HepG2 (cell line): ENCODE measurements around the gene LDAH. TPM values are rescaled to one million over a fixed set of nuclear protein-coding genes. Genes with fewer than 3 reads are reported as not detected.

ENCODE experiments used
- GABPA ChIP-seq, 2 experiments: IDR thresholded peaks; 2 replicates each; pipeline ENCODE4 v1.6.1; 2011 to 2016; ENCODE audit warnings: low read depth in 2 of 2, low read length in 1 of 2, missing biosample characterization in 1 of 2, missing genetic modification characterization in 1 of 2
- IRX3 ChIP-seq: sonication (generic); formaldehyde crosslinking; IDR thresholded peaks from 2 replicates; pipeline ENCODE4 v1.8.1; 2023; ENCODE audit warnings: mild to moderate bottlenecking, low read depth, missing genetic modification reagents, borderline replicate concordance
- ISL2 ChIP-seq: sonication (generic); formaldehyde crosslinking; IDR thresholded peaks from 2 replicates; pipeline ENCODE4 v1.5.0; 2020; ENCODE audit warnings: missing genetic modification reagents
- NRL ChIP-seq: sonication (generic); formaldehyde crosslinking; IDR thresholded peaks from 2 replicates; pipeline ENCODE4 v1.5.0; 2020; ENCODE audit warnings: missing genetic modification reagents, mild to moderate bottlenecking, moderate library complexity, borderline replicate concordance
- PHF5A ChIP-seq: IDR thresholded peaks from one replicate; pipeline ENCODE4 v1.6.1; 2018; ENCODE audit warnings: low read depth, missing genetic modification reagents; ENCODE audit not compliant: unreplicated experiment
- POGK ChIP-seq: sonication (generic); formaldehyde crosslinking; conservative IDR thresholded peaks from 2 replicates; pipeline ENCODE4 v1.8.0; 2022; ENCODE audit warnings: mild to moderate bottlenecking, moderate library complexity, missing genetic modification reagents
- RBAK ChIP-seq: sonication (generic); formaldehyde crosslinking; IDR thresholded peaks from 2 replicates; pipeline ENCODE4 v1.5.1; 2020; ENCODE audit warnings: mild to moderate bottlenecking, missing genetic modification reagents
- SMC3 ChIP-seq: IDR thresholded peaks from 2 replicates; pipeline ENCODE4 v1.6.1; 2011; ENCODE audit warnings: low read length, improper control_type of control experiment
- SNAPC4 ChIP-seq: sonication (generic); formaldehyde crosslinking; IDR thresholded peaks from 2 replicates; pipeline ENCODE4 v1.4.0; 2020; ENCODE audit warnings: mild to moderate bottlenecking, missing genetic modification reagents
- TCF7L2 ChIP-seq: IDR thresholded peaks from 2 replicates; pipeline ENCODE4 v1.6.1; 2011; ENCODE audit warnings: mild to moderate bottlenecking, low read depth, low read length, moderate library complexity
- ZBTB3 ChIP-seq: sonication (generic); formaldehyde crosslinking; IDR thresholded peaks from 2 replicates; pipeline ENCODE4 v1.4.0; 2020; ENCODE audit warnings: low read depth, mild to moderate bottlenecking, moderate library complexity, missing genetic modification reagents, borderline replicate concordance
- ZBTB49 ChIP-seq: sonication (generic); formaldehyde crosslinking; IDR thresholded peaks from 2 replicates; pipeline ENCODE4 v1.4.0; 2020; ENCODE audit warnings: missing genetic modification reagents, borderline replicate concordance
- ZNF30 ChIP-seq: sonication (generic); formaldehyde crosslinking; IDR thresholded peaks from 2 replicates; pipeline ENCODE4 v1.5.0; 2020; ENCODE audit warnings: mild to moderate bottlenecking, missing genetic modification reagents
- ZNF451 ChIP-seq: sonication (generic); formaldehyde crosslinking; IDR thresholded peaks from 2 replicates; pipeline ENCODE4 v1.5.0; 2020; ENCODE audit warnings: mild to moderate bottlenecking, missing genetic modification reagents
- ZNF558 ChIP-seq: sonication (generic); formaldehyde crosslinking; IDR thresholded peaks from 2 replicates; pipeline ENCODE4 v1.9.0; 2022; ENCODE audit warnings: mild to moderate bottlenecking, missing genetic modification reagents, borderline replicate concordance
- ZSCAN22 ChIP-seq: sonication (generic); formaldehyde crosslinking; IDR thresholded peaks from 2 replicates; pipeline ENCODE4 v1.4.0; 2020; ENCODE audit warnings: mild to moderate bottlenecking, missing genetic modification reagents
- polyA plus RNA-seq, 8 experiments: library from polyadenylated mRNA; depleted of rRNA in 3 of 8; stranded (reverse) in 7 of 8; unstranded in 1 of 8; fragments of >200 nt; fragmentation: Illumina TruSeq in 4 of 8; extraction: Trizol in 4 of 8; gene quantifications; 2 replicates each; pipeline versions ENCODE4 v1.2.1 to v1.2.3, GENCODE V29; 2011 to 2016; ENCODE audit warnings: low read depth in 4 of 8, missing spikeins in 1 of 8, mixed read lengths in 1 of 8; ENCODE audit not compliant: insufficient read depth in 1 of 8
- total RNA-seq, 5 experiments: library from RNA; depleted of rRNA; stranded (reverse); fragments of >200 nt; fragmentation: Illumina TruSeq; extraction: Trizol; gene quantifications; 2 replicates each; pipeline ENCODE4 v1.2.3, GENCODE V29; 2016; ENCODE audit warnings: low read depth in 1 of 5

LDAH gene
- total and polyA plus RNA-seq, 2 of the 13 experiments (the other 11 are each of a cell fraction or from before 2014, with no cell fraction given): 28.8 to 46.2 TPM

GRCh38 chr2:20822535-20823490 lies at the start of gene LDAH (continued):
- TF ChIP-seq IRX3 (CRISPR knock-in tag): peak; percentile 39; the same call in 1 of the 2 replicates
- TF ChIP-seq NRL (CRISPR knock-in tag): peak; percentile 96
- TF ChIP-seq POGK: peak; percentile 95
- peak; percentile 78; the same call in 1 of the 2 replicates for TF ChIP-seq ZBTB3 (CRISPR knock-in tag)
- no peak for TF ChIP-seq ZSCAN22 (CRISPR knock-in tag)
- no peak for TF ChIP-seq SMC3
- peak; percentile 89 for TF ChIP-seq ISL2 (CRISPR knock-in tag)
- TF ChIP-seq ZNF451 (CRISPR knock-in tag): no peak
- TF ChIP-seq RBAK (CRISPR knock-in tag): 0 out of 2 replicates have a peak, but pooled peaks have one; percentile 56
- TF ChIP-seq ZNF30 (CRISPR knock-in tag): no peak; the same call in none of the 2 replicates
- TF ChIP-seq GABPA (IDR thresholded peaks at IDR 0.05; ENCODE audit: low read depth, low read length): peak; percentile 94
- peak; percentile 99 for TF ChIP-seq GABPA (CRISPR knock-in tag; IDR thresholded peaks at IDR 0.05; ENCODE audit: low read depth)
- TF ChIP-seq PHF5A (CRISPR knock-in tag): peak; percentile 83
- peak; percentile 78; the same call in 1 of the 2 replicates for TF ChIP-seq SNAPC4 (CRISPR knock-in tag)
- peak; percentile 37; the same call in 1 of the 2 replicates for TF ChIP-seq ZBTB49 (CRISPR knock-in tag)
- no peak; the same call in 1 of the 2 replicates for TF ChIP-seq ZNF558
- no peak for TF ChIP-seq TCF7L2
